Spinal cord (tissue), 10 donors: ENCODE measurements around the gene SNX24. TPM values are rescaled to one million over a fixed set of nuclear protein-coding genes. Genes with fewer than 3 reads are reported as not detected.
"Not testable (repeated sequence)": the region's sequence is repeated elsewhere in the genome, so short reads cannot be mapped to it uniquely, and the experiment has no call there.

Experiments
- DNase-seq, 6 donors: peaks; one replicate each; pipeline versions ENCODE4 v3.0.0 to v3.0.0-alpha.2; 2013 to 2015; ENCODE audit warnings: low spot score in 6 of 6, low read depth in 4 of 6
- H3K27ac ChIP-seq: one replicate; pipeline ENCODE4 v1.5.1; 2013; ENCODE audit warnings: low read depth, low read length, control low read depth
- H3K27me3 ChIP-seq: one replicate; pipeline ENCODE4 v1.6.1; 2013; ENCODE audit warnings: low read length; ENCODE audit not compliant: control insufficient read depth, insufficient read depth
- H3K36me3 ChIP-seq: one replicate; pipeline ENCODE4 v1.6.1; 2013; ENCODE audit warnings: low read length; ENCODE audit not compliant: control insufficient read depth, insufficient read depth
- H3K4me1 ChIP-seq: one replicate; pipeline ENCODE4 v1.6.1; 2013; ENCODE audit warnings: low read length; ENCODE audit not compliant: control insufficient read depth, insufficient read depth
- H3K4me3 ChIP-seq: one replicate; pipeline ENCODE4 v1.5.1; 2013; ENCODE audit warnings: low read depth, low read length, control low read depth
- H3K9me3 ChIP-seq: one replicate; pipeline ENCODE4 v1.6.1; 2013; ENCODE audit warnings: low read length; ENCODE audit not compliant: control insufficient read depth, insufficient read depth
- WGBS: methylation state at CpG from one replicate; pipeline ENCODE4 v1.1.5; 2013; ENCODE audit warnings: missing lambda C conversion rate; ENCODE audit not compliant: insufficient coverage; 5-methylcytosine and 5-hydroxymethylcytosine counted together
- polyA plus RNA-seq, 2 donors: library from polyadenylated mRNA; unstranded; fragments of 120-200 nt; gene quantifications; one replicate each; pipeline ENCODE4 v1.2.1, GENCODE V29; 2013; ENCODE audit not compliant: insufficient read length in 2 of 2
- total RNA-seq, 2 donors: library from RNA; depleted of rRNA in 1 of 2; stranded (reverse); fragments of 120-200 nt in 1 of 2; fragments of >200 nt in 1 of 2; gene quantifications; one replicate each; pipeline versions ENCODE4 v1.2.3 to v1.2.4, GENCODE V29; 2013 to 2014
- donor health status: healthy.

The SNX24 gene
- total and polyA plus RNA-seq, 4 donors: 26.7 to 38.3 (median 30.8) TPM

DNA sequence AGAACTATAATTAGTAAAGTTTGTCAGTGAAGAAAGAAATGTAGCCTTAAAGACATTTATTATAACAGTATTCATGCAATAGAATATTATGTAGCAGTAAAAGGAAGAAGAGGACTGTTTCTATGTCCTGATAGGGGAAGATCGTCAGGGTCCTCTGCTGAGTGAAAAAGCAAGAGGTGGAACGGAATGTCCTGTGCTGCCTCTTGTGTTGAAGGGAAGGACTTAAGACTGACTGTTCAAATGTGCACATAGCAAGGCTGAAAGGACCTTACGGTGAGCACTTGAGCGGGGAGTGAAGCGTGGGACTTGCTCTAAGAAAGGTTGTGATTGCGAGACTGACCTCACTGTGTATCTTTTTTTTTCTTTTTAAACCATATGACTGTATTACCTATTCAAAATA, 63.2 kb downstream of the SNX24 start:
- Histone ChIP-seq H3K36me3 (no peaks in the 10 kb centered on the region), H3K4me3 (no peak overlapping the region), H3K9me3 (no peaks in the 10 kb centered on the region), H3K27ac (no peak overlapping the region), H3K27me3 (no peaks in the 10 kb centered on the region), H3K4me1 (no peaks in the 10 kb centered on the region)
- no peak for DNase-seq
- 72% methylated on average over 2 of the region's 6 CpGs for WGBS

- H3K27ac ChIP-seq: no peak overlapping the region
- DNase-seq: no peak
- no peaks in the 10 kb centered on the region for H3K36me3 ChIP-seq
- H3K27me3 ChIP-seq: no peaks in the 10 kb centered on the region
- no peak overlapping the region for H3K4me3 ChIP-seq
- no peaks in the 10 kb centered on the region for H3K4me1 ChIP-seq
- peaks cover 1% of the 10 kb centered on the region for H3K9me3 ChIP-seq
- 96% methylated on average over 3 of the region's 5 CpGs for WGBS
Observed at GRCh38 chr5:122909470-122910100, 64.2 kb downstream of the SNX24 start.

GRCh38 chr5:122913436-122913835, 68.0 kb downstream of the SNX24 start:
- not testable (repeated sequence) for DNase-seq, H3K27me3 ChIP-seq, H3K4me1 ChIP-seq, H3K36me3 ChIP-seq, H3K27ac ChIP-seq, H3K9me3 ChIP-seq, H3K4me3 ChIP-seq
- WGBS: over 99% methylated on average over 18 of the region's 20 CpGs

GRCh38 chr5:122915717-122916461, 70.5 kb downstream of the SNX24 start:
- 56% methylated on average over 2 of the region's 5 CpGs for WGBS
- DNase-seq: peak in 2 of 6 donors; percentile 12 to 24
- Histone ChIP-seq H3K4me3 (no peak overlapping the region), H3K9me3 (peaks cover 1% of the 10 kb centered on the region), H3K4me1 (peaks cover 8% of the 10 kb centered on the region), H3K36me3 (no peaks in the 10 kb centered on the region), H3K27me3 (no peaks in the 10 kb centered on the region), H3K27ac (no peak overlapping the region)

GRCh38 chr5:122916490-122916889, 71.1 kb downstream of the SNX24 start:
- H3K4me1 ChIP-seq: peaks cover 8% of the 10 kb centered on the region
- no peak overlapping the region for H3K4me3 ChIP-seq
- H3K27me3 ChIP-seq: no peaks in the 10 kb centered on the region
- DNase-seq: no peak
- H3K36me3 ChIP-seq: no peaks in the 10 kb centered on the region
- H3K27ac ChIP-seq: no peak overlapping the region
- no CpG with 5 or more reads among the region's 1 CpG for WGBS
- peaks cover 1% of the 10 kb centered on the region for H3K9me3 ChIP-seq

DNA sequence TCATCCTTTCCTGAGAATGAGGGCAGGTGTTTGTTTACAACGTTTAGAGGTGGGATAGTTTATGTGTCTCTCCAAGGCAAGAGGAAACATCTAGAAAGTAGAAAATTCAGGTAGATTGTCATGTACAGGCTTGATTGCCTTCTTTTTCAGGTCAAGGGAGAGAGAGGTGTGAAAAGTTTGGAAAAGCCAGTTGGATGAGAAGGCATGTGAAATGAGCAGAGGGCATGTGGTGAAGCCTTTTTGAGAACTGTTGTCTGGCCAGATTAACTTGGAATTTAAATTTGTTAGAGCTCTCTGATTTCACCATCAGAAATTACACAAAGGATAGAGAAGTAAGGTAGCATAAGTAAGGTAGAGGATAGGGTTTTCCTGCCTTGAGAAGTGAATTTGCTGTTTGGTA, 74.6 kb downstream of the SNX24 start:
- 70% methylated on average over 1 of the region's 1 CpG for WGBS

GRCh38 chr5:122921826-122922225, 76.4 kb downstream of the SNX24 start:
- H3K9me3 ChIP-seq: no peaks in the 10 kb centered on the region
- no peak overlapping the region for H3K4me3 ChIP-seq
- WGBS: no CpG with 5 or more reads among the region's 4 CpGs
- H3K27ac ChIP-seq: no peak overlapping the region
- H3K36me3 ChIP-seq: no peaks in the 10 kb centered on the region
- DNase-seq: peak in 1 of 6 donors; percentile 18
- H3K27me3 ChIP-seq: no peaks in the 10 kb centered on the region
- no peaks in the 10 kb centered on the region for H3K4me1 ChIP-seq

More for the DNA sequence above, 74.6 kb downstream of the SNX24 start:
- peaks cover 8% of the 10 kb centered on the region for H3K4me1 ChIP-seq
- no peak for DNase-seq
- H3K27ac ChIP-seq: no peak overlapping the region
- H3K4me3 ChIP-seq: no peak overlapping the region
- H3K36me3 ChIP-seq: no peaks in the 10 kb centered on the region
- H3K9me3 ChIP-seq: no peaks in the 10 kb centered on the region
- H3K27me3 ChIP-seq: no peaks in the 10 kb centered on the region

DNA sequence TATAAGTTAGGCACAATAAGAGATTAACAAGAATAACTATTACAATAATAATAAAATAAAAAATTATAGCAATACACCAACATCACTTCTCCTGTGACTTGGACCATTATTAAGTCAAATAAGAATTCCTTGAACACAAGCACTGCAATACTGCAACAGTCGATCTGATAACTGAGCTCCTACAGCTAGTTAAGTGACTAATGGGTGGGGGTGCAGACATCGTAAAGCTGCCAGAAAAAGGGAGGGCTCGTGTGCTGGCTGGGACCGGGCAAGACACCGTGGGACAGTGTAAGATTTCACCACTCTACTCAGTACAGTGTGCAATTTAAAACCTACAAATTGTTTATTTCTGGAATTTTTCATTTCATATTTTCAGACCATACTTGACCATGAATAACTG, 78.8 kb downstream of the SNX24 start:
- DNase-seq: no peak
- Histone ChIP-seq H3K36me3 (no peaks in the 10 kb centered on the region), H3K4me3 (no peak overlapping the region), H3K27me3 (no peaks in the 10 kb centered on the region), H3K9me3 (no peaks in the 10 kb centered on the region), H3K27ac (no peak overlapping the region), H3K4me1 (no peaks in the 10 kb centered on the region)
- 60% methylated on average over 1 of the region's 5 CpGs for WGBS

DNA sequence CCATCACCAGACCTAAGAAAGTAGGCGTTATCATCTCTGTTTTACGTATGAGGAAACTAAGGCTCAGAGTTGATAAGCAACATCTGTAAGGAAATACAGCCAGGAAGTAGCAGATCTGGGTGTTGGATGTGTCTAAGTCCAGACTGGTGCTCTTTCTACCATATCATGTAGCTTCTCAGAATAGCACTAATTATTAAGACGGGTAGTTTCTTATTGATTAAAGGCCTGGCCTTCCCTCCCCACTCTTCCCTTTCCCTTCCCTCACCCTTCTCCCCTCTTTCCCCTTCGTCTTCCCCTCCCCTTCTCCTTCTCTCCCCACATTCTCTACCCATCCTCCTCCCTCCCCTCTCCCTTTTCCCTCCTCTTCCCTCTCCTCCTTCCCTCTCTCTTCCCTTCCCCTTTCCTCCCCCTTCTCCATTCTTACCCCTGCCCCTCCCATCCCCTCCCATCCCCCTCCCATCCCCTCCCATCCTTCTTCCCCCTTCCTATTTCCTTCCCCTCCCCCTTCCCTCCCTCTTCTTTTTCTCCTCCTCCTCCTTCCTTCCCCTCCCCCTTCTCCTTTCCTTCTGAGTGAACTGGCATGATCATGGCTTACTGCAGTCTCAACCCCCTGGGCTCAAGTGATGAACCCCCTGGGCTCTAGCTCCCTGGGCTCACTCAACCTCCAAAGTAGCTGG, 79.4 kb downstream of the SNX24 start:
- Histone ChIP-seq H3K27ac (no peak overlapping the region), H3K36me3 (no peaks in the 10 kb centered on the region), H3K9me3 (no peaks in the 10 kb centered on the region), H3K4me1 (no peaks in the 10 kb centered on the region), H3K27me3 (no peaks in the 10 kb centered on the region), H3K4me3 (no peak overlapping the region)
- WGBS: 81% methylated on average over 1 of the region's 4 CpGs
- DNase-seq: no peak
